CD4-positive, alpha-beta T cell treated with Interferon alpha-2 for 1 hour (primary cell): ENCODE data around the gene LIN28A.

Experiments used
- DNase-seq, 2 donors: peaks; one replicate each; pipeline ENCODE4 v3.0.0-alpha.2; 2020 to 2022

Gene LIN28A

GRCh38 chr1:26440259-26440658, 29.6 kb downstream of the LIN28A start:
- no peak for DNase-seq

GRCh38 chr1:26449868-26450267, 39.3 kb downstream of the LIN28A start:
- DNase-seq = no peak

- DNase-seq = no peak
These were observed 40.3 kb downstream of the LIN28A start for GRCh38 chr1:26450908-26451307.

GRCh38 chr1:26452459-26453183, 42.0 kb downstream of the LIN28A start:
- DNase-seq = no peak

GRCh38 chr1:26459148-26459547, 48.5 kb downstream of the LIN28A start:
- no peak for DNase-seq

- DNase-seq = no peak
These were observed 49.0 kb downstream of the LIN28A start for GRCh38 chr1:26459573-26460031.

GRCh38 chr1:26468911-26469310, 58.3 kb downstream of the LIN28A start:
- DNase-seq = no peak

- no peak for DNase-seq
These were observed 58.9 kb downstream of the LIN28A start for GRCh38 chr1:26469558-26469957.

- no peak for DNase-seq
These were observed 60.4 kb downstream of the LIN28A start for GRCh38 chr1:26470878-26471497.

- DNase-seq = peak; percentile 10 to 43
These were observed 61.1 kb downstream of the LIN28A start for GRCh38 chr1:26471498-26472319.

- DNase-seq = peak; percentile 89 to 91
These were observed 61.8 kb downstream of the LIN28A start, which contains the start of gene HMGN2 for GRCh38 chr1:26472320-26472900. Gene HMGN2 (plus strand): TSS chr1:26472440. CDS start chr1:26472613, 173 bp downstream.

GRCh38 chr1:26472901-26473845, 62.6 kb downstream of the LIN28A start:
- DNase-seq = peak; percentile 95 to 97

- no peak for DNase-seq
These were observed 64.2 kb downstream of the LIN28A start for GRCh38 chr1:26474818-26475217.

GRCh38 chr1:26475989-26476388, 65.4 kb downstream of the LIN28A start:
- no peak for DNase-seq

- DNase-seq = no peak
These were observed 66.3 kb downstream of the LIN28A start for GRCh38 chr1:26476958-26477357.

- no peak for DNase-seq
These were observed 67.0 kb downstream of the LIN28A start for GRCh38 chr1:26477446-26478152.

- DNase-seq = no peak
These were observed 67.5 kb downstream of the LIN28A start for GRCh38 chr1:26478159-26478558.

- DNase-seq = no peak
These were observed 68.4 kb downstream of the LIN28A start for GRCh38 chr1:26478988-26479387.
